SK-N-SH (cell line): ENCODE data around the gene TMEM129. TPM values are rescaled to one million over a fixed set of nuclear protein-coding genes. Genes with fewer than 3 reads are reported as not detected.

Experiments used
- CTCF ChIA-PET: fragments of 300-600, 350-600 bp; formaldehyde crosslinking; extraction: SDS; loops from one replicate; lab custom pipeline; 2021; lab: Yijun Ruan, JAX
- POLR2A ChIA-PET: fragments of 350-600 bp; sonication (Branson Sonifier 250); formaldehyde crosslinking; extraction: SDS; loops from one replicate; lab custom pipeline; 2020; ENCODE audit warnings: antibody characterized with exemption, inconsistent platforms; lab: Yijun Ruan, JAX
- DNase-seq: peaks from one replicate; pipeline ENCODE4 v3.0.0; 2012
- H2AFZ ChIP-seq: fragments of 200-600 bp; sonication (generic); 2 replicates; pipeline ENCODE4 v1.8.1; 2016; ENCODE audit warnings: antibody characterized with exemption, mild to moderate bottlenecking, low read depth
- H3F3A ChIP-seq: fragments of 200-600 bp; sonication (generic); replicated peaks from 2 replicates; pipeline ENCODE3; 2016; ENCODE audit warnings: antibody characterized with exemption, mild to moderate bottlenecking; ENCODE audit not compliant: insufficient read depth
- H3K27ac ChIP-seq, 2 experiments: fragments of 200-500 bp in 1 of 2; fragments of 200-600 bp in 1 of 2; sonication (Bioruptor generic) in 1 of 2; sonication (generic), shearing (Covaris generic) in 1 of 2; 2 replicates each; pipeline versions ENCODE4 v1.5.1 to v1.6.1; 2014 to 2016; ENCODE audit warnings: low read depth in 2 of 2, inconsistent platforms in 1 of 2, low read length in 1 of 2, mild to moderate bottlenecking in 1 of 2, mixed read lengths in 1 of 2
- H3K27me3 ChIP-seq: fragments of 200-600 bp; sonication (generic), shearing (Covaris generic); 2 replicates; pipeline ENCODE4 v1.6.1; 2016; ENCODE audit warnings: mixed run types; ENCODE audit not compliant: insufficient read depth
- H3K36me3 ChIP-seq, 2 experiments: fragments of 200-500 bp in 1 of 2; fragments of 200-600 bp in 1 of 2; sonication (Bioruptor generic) in 1 of 2; sonication (generic) in 1 of 2; replicated peaks in 1 of 2; 2 replicates each; pipeline versions ENCODE3 to v1.5.1; 2014 to 2016; ENCODE audit warnings: low read length in 1 of 2, mild to moderate bottlenecking in 1 of 2; ENCODE audit not compliant: insufficient read depth in 2 of 2, control insufficient read depth in 1 of 2
- H3K4me1 ChIP-seq, 2 experiments: fragments of 200-500 bp in 1 of 2; fragments of 200-600 bp in 1 of 2; sonication (Bioruptor generic) in 1 of 2; sonication (generic), shearing (Covaris generic) in 1 of 2; 2 replicates each; pipeline versions ENCODE4 v1.5.1 to v1.6.1; 2014 to 2016; ENCODE audit warnings: low read depth in 1 of 2, low read length in 1 of 2, mixed run types in 1 of 2; ENCODE audit not compliant: insufficient read depth in 2 of 2, control insufficient read depth in 1 of 2
- H3K4me2 ChIP-seq: fragments of 200-600 bp; sonication (generic), shearing (Covaris generic); 2 replicates; pipeline ENCODE4 v1.6.1; 2017; ENCODE audit warnings: mixed run types
- H3K4me3 ChIP-seq, 2 experiments: fragments of 200-500 bp in 1 of 2; fragments of 200-600 bp in 1 of 2; sonication (Bioruptor generic) in 1 of 2; sonication (generic), shearing (Covaris generic) in 1 of 2; 2 replicates each; pipeline versions ENCODE4 v1.5.1 to v1.8.1; 2014 to 2016; ENCODE audit warnings: low read depth in 2 of 2, inconsistent platforms in 1 of 2, low read length in 1 of 2, mild to moderate bottlenecking in 1 of 2, mixed read lengths in 1 of 2, moderate library complexity in 1 of 2
- H3K79me2 ChIP-seq: fragments of 200-600 bp; sonication (generic); 2 replicates; pipeline ENCODE4 v1.8.1; 2017; ENCODE audit warnings: mild to moderate bottlenecking; ENCODE audit not compliant: insufficient read depth
- H3K9ac ChIP-seq: fragments of 200-600 bp; sonication (generic); 2 replicates; pipeline ENCODE4 v1.6.1; 2017; ENCODE audit warnings: mixed run types
- H3K9me2 ChIP-seq: fragments of 200-600 bp; sonication (generic); 2 replicates; pipeline ENCODE4 v1.6.1; 2017; ENCODE audit warnings: mixed run types
- H3K9me3 ChIP-seq: fragments of 200-600 bp; sonication (generic); 2 replicates; pipeline ENCODE4 v1.6.1; 2017; ENCODE audit warnings: mixed run types, mild to moderate bottlenecking, moderate library complexity
- H4K20me1 ChIP-seq: fragments of 200-600 bp; sonication (generic); 2 replicates; pipeline ENCODE4 v1.6.1; 2017; ENCODE audit warnings: mild to moderate bottlenecking, mixed run types; ENCODE audit not compliant: insufficient read depth
- EZH2phosphoT487 ChIP-seq: fragments of 200-600 bp; sonication (generic); IDR thresholded peaks from 2 replicates; pipeline ENCODE4 v1.6.1; 2017; ENCODE audit warnings: low read depth, mixed run types, mild to moderate bottlenecking, antibody characterized with exemption, moderate library complexity, borderline replicate concordance
- GATA2 ChIP-seq: sonication (generic); formaldehyde crosslinking; IDR thresholded peaks from 2 replicates; pipeline ENCODE4 v1.5.0; 2020; ENCODE audit warnings: mild to moderate bottlenecking, missing genetic modification reagents
- MXI1 ChIP-seq: IDR thresholded peaks from 2 replicates; pipeline ENCODE4 v1.6.1; 2012; ENCODE audit warnings: mild to moderate bottlenecking, low read depth, low read length, improper control_type of control experiment
- POLR2AphosphoS5 ChIP-seq: IDR thresholded peaks from 2 replicates; pipeline ENCODE4 v1.6.1; 2012; ENCODE audit warnings: low read depth, low read length
- RAD21 ChIP-seq: IDR thresholded peaks from 2 replicates; pipeline ENCODE4 v1.6.1; 2012; ENCODE audit warnings: mild to moderate bottlenecking, low read length
- RFX5 ChIP-seq: IDR thresholded peaks from 2 replicates; pipeline ENCODE4 v1.6.1; 2012; ENCODE audit warnings: mild to moderate bottlenecking, improper control_type of control experiment, low read length
- SMC3 ChIP-seq: IDR thresholded peaks from 2 replicates; pipeline ENCODE4 v1.6.1; 2012; ENCODE audit warnings: low read depth, low read length, improper control_type of control experiment
- TCF12 ChIP-seq: IDR thresholded peaks from 2 replicates; pipeline ENCODE4 v1.4.0; 2012
- YY1 ChIP-seq: IDR thresholded peaks from 2 replicates; pipeline ENCODE4 v1.4.0; 2012; ENCODE audit warnings: low read depth, mild to moderate bottlenecking
- WGBS: methylation state at CpG from one replicate; pipeline ENCODE4 v1.1.6; 2017; ENCODE audit warnings: low lambda C conversion rate; 5-methylcytosine and 5-hydroxymethylcytosine counted together
- polyA plus RNA-seq, 3 experiments: library from polyadenylated mRNA; depleted of rRNA; stranded (reverse); fragments of >200 nt; gene quantifications; 2 replicates each; pipeline ENCODE4 v1.2.3, GENCODE V29; 2012
- TF ChIP-seq, protein P1 (sequence below): IDR thresholded peaks from 2 replicates; pipeline ENCODE4 v1.4.0; 2012; ENCODE audit warnings: low read depth
- TF ChIP-seq, protein P2 (sequence below): fragments of 200-600 bp; sonication (generic); IDR thresholded peaks from 2 replicates; pipeline ENCODE4 v1.6.1; 2017; ENCODE audit warnings: antibody characterized with exemption, mild to moderate bottlenecking, moderate library complexity
- TF ChIP-seq, protein P3 (sequence below): IDR thresholded peaks from 2 replicates; pipeline ENCODE4 v1.4.0; 2012; ENCODE audit warnings: low read depth, borderline replicate concordance

TMEM129 gene
- polyA plus RNA-seq, 1 of the 3 experiments (the other 2 are of a cell fraction), result 36.5 TPM

DNA sequence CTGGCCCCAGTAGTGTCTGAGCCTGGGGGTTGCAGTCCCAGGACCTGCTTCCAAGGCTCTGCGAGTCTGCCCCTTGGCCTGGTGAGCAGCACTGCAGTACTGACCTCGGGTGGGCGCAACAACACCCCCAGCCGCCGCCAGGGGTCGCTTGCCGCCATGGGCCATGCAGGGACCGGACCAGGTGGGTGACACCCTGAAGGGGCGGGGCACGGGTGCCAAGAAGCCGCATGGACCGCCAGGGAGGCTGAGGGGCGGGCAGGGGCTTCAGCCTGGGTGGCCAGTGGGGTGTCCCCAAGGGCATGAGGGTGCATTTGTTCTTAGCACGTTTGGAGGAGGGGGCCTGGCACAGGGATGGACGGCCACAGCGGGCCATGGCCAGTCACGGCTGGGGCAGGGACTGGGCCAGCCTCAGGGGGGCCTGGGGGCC is 25.2 kb upstream of the TMEM129 start:
- Histone ChIP-seq H3K27me3 (no peaks in the 10 kb centered on the region), H3K4me3 (no peak overlapping the region; a peak in 1 of 4 replicates), H2AFZ (no peak overlapping the region), H3K9me3 (no peaks in the 10 kb centered on the region), H3K4me2 (no peak overlapping the region), H3K4me1 (peaks cover 0 to 7% of the 10 kb centered on the region in 2 experiments; a peak in 1 of 4 replicates), H4K20me1 (0 out of 2 replicates have a peak, but pooled peaks cover 3% of the 10 kb centered on the region), H3F3A (peaks cover 3% of the 10 kb centered on the region), H3K36me3 (peaks cover 4 to 7% of the 10 kb centered on the region in 2 experiments), H3K27ac (no peak overlapping the region), H3K9ac (no peak overlapping the region)
- DNase-seq, result peak; percentile 96
- CTCF ChIA-PET, result interaction anchor here (0.8 to 5.1 kb wide), 16 partner anchors 8 to 417 kb away, joined by 3 to 166 read pairs (median 10); partner anchors contain the start of gene FGFR3
- POLR2A ChIA-PET, result no interaction called here
- WGBS, result 35% methylated on average over 9 of the region's 17 CpGs
- TF ChIP-seq, protein P1, sequence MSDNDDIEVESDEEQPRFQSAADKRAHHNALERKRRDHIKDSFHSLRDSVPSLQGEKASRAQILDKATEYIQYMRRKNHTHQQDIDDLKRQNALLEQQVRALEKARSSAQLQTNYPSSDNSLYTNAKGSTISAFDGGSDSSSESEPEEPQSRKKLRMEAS, result no peak
- TF ChIP-seq EZH2phosphoT487 (no peak), RFX5 (no peak), MXI1 (peak; percentile 62; the same call in 1 of the 2 replicates), SMC3 (peak; percentile 85), YY1 (no peak), RAD21 (peak; percentile 69), TCF12 (no peak), GATA2 (no peak)
- TF ChIP-seq, protein P2, sequence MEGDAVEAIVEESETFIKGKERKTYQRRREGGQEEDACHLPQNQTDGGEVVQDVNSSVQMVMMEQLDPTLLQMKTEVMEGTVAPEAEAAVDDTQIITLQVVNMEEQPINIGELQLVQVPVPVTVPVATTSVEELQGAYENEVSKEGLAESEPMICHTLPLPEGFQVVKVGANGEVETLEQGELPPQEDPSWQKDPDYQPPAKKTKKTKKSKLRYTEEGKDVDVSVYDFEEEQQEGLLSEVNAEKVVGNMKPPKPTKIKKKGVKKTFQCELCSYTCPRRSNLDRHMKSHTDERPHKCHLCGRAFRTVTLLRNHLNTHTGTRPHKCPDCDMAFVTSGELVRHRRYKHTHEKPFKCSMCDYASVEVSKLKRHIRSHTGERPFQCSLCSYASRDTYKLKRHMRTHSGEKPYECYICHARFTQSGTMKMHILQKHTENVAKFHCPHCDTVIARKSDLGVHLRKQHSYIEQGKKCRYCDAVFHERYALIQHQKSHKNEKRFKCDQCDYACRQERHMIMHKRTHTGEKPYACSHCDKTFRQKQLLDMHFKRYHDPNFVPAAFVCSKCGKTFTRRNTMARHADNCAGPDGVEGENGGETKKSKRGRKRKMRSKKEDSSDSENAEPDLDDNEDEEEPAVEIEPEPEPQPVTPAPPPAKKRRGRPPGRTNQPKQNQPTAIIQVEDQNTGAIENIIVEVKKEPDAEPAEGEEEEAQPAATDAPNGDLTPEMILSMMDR, result peak; percentile 79
- TF ChIP-seq, all 33 proteins: peak for 4
- Histone ChIP-seq H3K9me2 (no peaks in the 10 kb centered on the region), H3K79me2 (no peaks in the 10 kb centered on the region)

DNA sequence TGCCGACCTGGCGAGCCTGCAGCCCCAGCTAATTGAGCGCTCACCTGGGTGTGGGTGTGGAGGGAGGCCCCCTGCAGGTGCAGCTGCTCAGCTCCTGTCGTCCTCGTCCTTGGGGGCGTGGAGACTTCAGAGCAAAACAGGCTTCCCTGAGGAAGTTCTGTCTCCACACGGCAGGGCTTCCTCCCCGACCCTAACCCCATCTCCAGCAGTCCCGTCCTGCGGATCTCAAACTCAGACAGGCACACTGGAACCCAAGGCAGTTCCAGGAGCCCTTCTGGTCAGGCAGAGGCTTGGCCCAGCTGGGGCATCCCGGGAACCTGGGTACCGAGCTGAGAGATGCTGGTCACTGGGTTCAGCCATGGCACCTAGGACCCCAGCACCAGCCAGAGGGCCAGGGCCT is 24.6 kb upstream of the TMEM129 start:
- Histone ChIP-seq H3K4me1 (peaks cover 0 to 7% of the 10 kb centered on the region in 2 experiments; a peak in 1 of 4 replicates), H3K9ac (no peak overlapping the region), H3K4me3 (no peak overlapping the region), H3K27ac (no peak overlapping the region), H2AFZ (no peak overlapping the region), H3F3A (peaks cover 3% of the 10 kb centered on the region), H3K79me2 (no peaks in the 10 kb centered on the region), H3K9me2 (no peaks in the 10 kb centered on the region), H3K4me2 (no peak overlapping the region), H4K20me1 (0 out of 2 replicates have a peak, but pooled peaks cover 3% of the 10 kb centered on the region), H3K9me3 (no peaks in the 10 kb centered on the region), H3K27me3 (no peaks in the 10 kb centered on the region), H3K36me3 (peaks cover 7 to 13% of the 10 kb centered on the region in 2 experiments)
- CTCF ChIA-PET, result interaction anchor here (0.6 to 5.1 kb wide), 25 partner anchors 9 to 418 kb away, joined by 3 to 44 read pairs (median 5); partner anchors contain the start of genes FGFR3, TACC3 and TMEM129
- no peak for DNase-seq
- 84% methylated on average over 9 of the region's 12 CpGs for WGBS
- TF ChIP-seq POLR2AphosphoS5, result 0 out of 2 replicates have a peak, but pooled peaks have one; percentile 3
- TF ChIP-seq, protein P3, sequence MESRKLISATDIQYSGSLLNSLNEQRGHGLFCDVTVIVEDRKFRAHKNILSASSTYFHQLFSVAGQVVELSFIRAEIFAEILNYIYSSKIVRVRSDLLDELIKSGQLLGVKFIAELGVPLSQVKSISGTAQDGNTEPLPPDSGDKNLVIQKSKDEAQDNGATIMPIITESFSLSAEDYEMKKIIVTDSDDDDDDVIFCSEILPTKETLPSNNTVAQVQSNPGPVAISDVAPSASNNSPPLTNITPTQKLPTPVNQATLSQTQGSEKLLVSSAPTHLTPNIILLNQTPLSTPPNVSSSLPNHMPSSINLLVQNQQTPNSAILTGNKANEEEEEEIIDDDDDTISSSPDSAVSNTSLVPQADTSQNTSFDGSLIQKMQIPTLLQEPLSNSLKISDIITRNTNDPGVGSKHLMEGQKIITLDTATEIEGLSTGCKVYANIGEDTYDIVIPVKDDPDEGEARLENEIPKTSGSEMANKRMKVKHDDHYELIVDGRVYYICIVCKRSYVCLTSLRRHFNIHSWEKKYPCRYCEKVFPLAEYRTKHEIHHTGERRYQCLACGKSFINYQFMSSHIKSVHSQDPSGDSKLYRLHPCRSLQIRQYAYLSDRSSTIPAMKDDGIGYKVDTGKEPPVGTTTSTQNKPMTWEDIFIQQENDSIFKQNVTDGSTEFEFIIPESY, result no peak
- POLR2A ChIA-PET, result no interaction called here
